PC-3 (cell line): Measurements from ENCODE around the gene XYLT2. TPM values are rescaled to one million over a fixed set of nuclear protein-coding genes. Genes with fewer than 3 reads are reported as not detected.

Experiments
- ATAC-seq: fragments of 200-7000 bp; cut with Tn5 transposase; 2 replicates; pipeline ENCODE4 v1.9.1; 2020; ENCODE audit warnings: mild to moderate bottlenecking, moderate library complexity
- BruUV-seq: library from RNA; stranded (reverse); fragments of 400-500 nt; replicated peaks from 2 replicates; lab custom pipeline; 2021; lab: Mats Ljungman, UMichigan
- CTCF ChIA-PET: fragments of 300-600 bp; sonication (Branson Sonifier 250); formaldehyde crosslinking; loops from one replicate; lab custom pipeline; 2022; ENCODE audit warnings: antibody characterized with exemption; lab: Charles Lee
- POLR2A ChIA-PET: fragments of 300-600 bp; sonication (Branson Sonifier 250); formaldehyde crosslinking; loops from one replicate; lab custom pipeline; 2022; ENCODE audit warnings: antibody characterized with exemption; ENCODE audit not compliant: unreplicated experiment; lab: Charles Lee
- DNase-seq: peaks from one replicate; pipeline ENCODE4 v3.0.0-alpha.2; 2015
- H2AFZ ChIP-seq: fragments of 300-600 bp; sonication (generic); 2 replicates; pipeline ENCODE4 v1.6.0; 2016; ENCODE audit warnings: antibody characterized with exemption, low read length
- H3F3A ChIP-seq: fragments of 300-600 bp; sonication (generic); one replicate; pipeline ENCODE4 v1.6.0; 2017; ENCODE audit warnings: antibody characterized with exemption, low read length, control low read depth, mild to moderate bottlenecking; ENCODE audit not compliant: unreplicated experiment
- H3K27ac ChIP-seq: fragments of 300-600 bp; sonication (generic); 2 replicates; pipeline ENCODE4 v1.5.1; 2016; ENCODE audit warnings: mild to moderate bottlenecking, low read length
- H3K27me3 ChIP-seq: fragments of 300-600 bp; sonication (generic); 2 replicates; pipeline ENCODE4 v1.6.1; 2016; ENCODE audit warnings: low read length, mixed read lengths
- H3K36me3 ChIP-seq: fragments of 300-600 bp; sonication (generic); 2 replicates; pipeline ENCODE4 v1.6.1; 2016; ENCODE audit warnings: low read depth, mixed run types, low read length, mixed read lengths
- H3K4me1 ChIP-seq: fragments of 300-600 bp; sonication (generic); 2 replicates; pipeline ENCODE4 v1.5.1; 2016; ENCODE audit warnings: low read length; ENCODE audit not compliant: insufficient read depth
- H3K4me2 ChIP-seq: fragments of 300-600 bp; sonication (generic); 2 replicates; pipeline ENCODE4 v1.6.0; 2016; ENCODE audit warnings: low read length
- H3K4me3 ChIP-seq: fragments of 300-600 bp; sonication (generic); 2 replicates; pipeline ENCODE4 v1.5.1; 2016; ENCODE audit warnings: mild to moderate bottlenecking, low read length, mixed read lengths
- H3K79me2 ChIP-seq: fragments of 300-600 bp; sonication (generic); 2 replicates; pipeline ENCODE4 v1.6.1; 2017; ENCODE audit warnings: low read length, mixed read lengths
- H3K9ac ChIP-seq: fragments of 300-600 bp; sonication (generic); 2 replicates; pipeline ENCODE4 v1.6.0; 2016; ENCODE audit warnings: mild to moderate bottlenecking, low read length
- H3K9me2 ChIP-seq: fragments of 300-600 bp; sonication (generic); replicated peaks from 2 replicates; pipeline ENCODE4 v1.6.1; 2016; ENCODE audit warnings: mixed run types, low read length, mixed read lengths
- H3K9me3 ChIP-seq: fragments of 300-600 bp; sonication (generic); 2 replicates; pipeline ENCODE4 v1.6.1; 2016; ENCODE audit warnings: low read length, mixed read lengths
- H4K20me1 ChIP-seq: fragments of 300-600 bp; sonication (generic); 2 replicates; pipeline ENCODE4 v1.6.1; 2016; ENCODE audit warnings: low read length, mixed read lengths
- EZH2 ChIP-seq: fragments of 300-600 bp; sonication (generic); IDR thresholded peaks from one replicate; pipeline ENCODE4 v1.6.1; 2017; ENCODE audit warnings: antibody characterized with exemption, mild to moderate bottlenecking, low read length; ENCODE audit not compliant: unreplicated experiment
- EZH2phosphoT487 ChIP-seq: fragments of 300-600 bp; sonication (generic); IDR thresholded peaks from 2 replicates; pipeline ENCODE4 v1.6.1; 2018; ENCODE audit warnings: mild to moderate bottlenecking, antibody characterized with exemption, low read length, borderline replicate concordance
- intact Hi-C: fragments of 100-400 bp; cut with micrococcal nuclease; formaldehyde crosslinking; loops from 2 replicates; pipeline ENCODE4 v1.9.0; 2023
- total RNA-seq: library from RNA; depleted of rRNA; stranded (reverse); fragments of >200 nt; gene quantifications from 2 replicates; pipeline ENCODE4 v1.2.3, GENCODE V29; 2014
- TF ChIP-seq, protein P1 (sequence below): fragments of 300-600 bp; sonication (generic); conservative IDR thresholded peaks from 2 replicates; pipeline ENCODE4 v1.5.1; 2017; ENCODE audit warnings: antibody characterized with exemption, low read depth, mild to moderate bottlenecking, low read length

Gene XYLT2
- total RNA-seq, 1 experiment from 2014 or later = 53.5 TPM

DNA sequence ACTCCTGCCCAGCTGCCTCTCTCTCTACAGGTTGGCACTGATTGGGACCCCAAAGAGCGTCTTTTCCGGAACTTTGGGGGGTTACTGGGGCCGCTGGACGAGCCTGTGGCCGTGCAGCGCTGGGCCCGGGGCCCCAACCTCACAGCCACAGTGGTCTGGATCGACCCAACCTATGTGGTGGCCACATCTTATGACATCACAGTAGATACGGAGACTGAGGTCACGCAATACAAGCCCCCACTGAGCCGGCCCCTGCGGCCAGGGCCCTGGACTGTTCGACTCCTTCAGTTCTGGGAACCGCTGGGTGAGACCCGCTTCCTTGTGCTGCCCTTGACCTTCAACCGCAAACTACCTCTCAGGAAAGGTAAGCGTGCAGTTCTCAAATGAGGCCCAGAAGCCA, 12.3 kb downstream of the XYLT2 start:
- ChIA-PET CTCF (no interaction called here), POLR2A (interaction anchor here (0.6 kb wide), 1 partner anchor 110 kb away, joined by 3 read pairs; no protein-coding TSS in a partner anchor)
- ATAC-seq = no peak

DNA sequence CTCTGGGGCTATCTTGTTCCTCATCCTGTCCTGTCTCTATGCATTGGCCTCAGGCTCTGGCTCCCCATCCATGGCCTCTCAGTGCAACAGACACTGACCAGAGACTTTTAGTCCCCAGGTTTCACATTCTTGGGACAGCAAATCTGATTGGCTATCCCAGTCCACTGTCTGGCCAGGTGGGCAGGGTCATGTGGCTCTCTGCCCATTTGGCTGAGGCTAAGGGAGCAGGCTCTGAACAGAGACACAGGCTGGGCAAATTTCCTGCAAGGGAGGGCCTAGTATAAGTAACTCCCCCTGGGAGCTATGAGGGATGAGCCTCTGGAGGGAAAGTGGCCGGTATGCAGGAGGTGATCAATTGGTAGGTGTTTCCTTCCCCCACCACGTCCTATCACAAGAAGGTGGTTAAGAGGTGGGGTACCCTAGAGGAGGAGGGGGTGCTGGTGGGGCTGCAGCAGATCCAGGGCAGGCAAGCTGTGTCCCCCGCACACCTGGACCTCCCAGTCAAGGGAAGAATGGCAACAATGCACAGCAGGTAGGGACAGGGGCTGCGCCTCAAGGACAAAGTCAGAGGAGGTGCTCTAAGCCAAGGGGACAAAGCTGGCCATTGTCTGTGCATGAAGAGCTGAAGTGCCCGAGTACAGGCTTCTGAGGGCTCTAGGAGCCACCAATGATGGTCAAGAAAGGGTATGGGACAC, 13.2 kb downstream of the XYLT2 start:
- no peaks in the 10 kb centered on the region for H3K4me1 ChIP-seq
- no peak overlapping the region for H3K4me3 ChIP-seq
- ChIA-PET CTCF (interaction anchor here (0.5 kb wide), 1 partner anchor 47 kb away, joined by 4 read pairs; no protein-coding TSS in a partner anchor), POLR2A (no interaction called here)
- H3K79me2 ChIP-seq = no peaks in the 10 kb centered on the region
- ATAC-seq = no peak
- peaks cover 44% of the 10 kb centered on the region for H3K36me3 ChIP-seq
- no peak for DNase-seq
- H3K9me3 ChIP-seq = no peaks in the 10 kb centered on the region
- peaks cover 6% of the 10 kb centered on the region for H3F3A ChIP-seq
- no peak for TF ChIP-seq EZH2phosphoT487
- TF ChIP-seq EZH2 = no peak
- TF ChIP-seq, protein P1, sequence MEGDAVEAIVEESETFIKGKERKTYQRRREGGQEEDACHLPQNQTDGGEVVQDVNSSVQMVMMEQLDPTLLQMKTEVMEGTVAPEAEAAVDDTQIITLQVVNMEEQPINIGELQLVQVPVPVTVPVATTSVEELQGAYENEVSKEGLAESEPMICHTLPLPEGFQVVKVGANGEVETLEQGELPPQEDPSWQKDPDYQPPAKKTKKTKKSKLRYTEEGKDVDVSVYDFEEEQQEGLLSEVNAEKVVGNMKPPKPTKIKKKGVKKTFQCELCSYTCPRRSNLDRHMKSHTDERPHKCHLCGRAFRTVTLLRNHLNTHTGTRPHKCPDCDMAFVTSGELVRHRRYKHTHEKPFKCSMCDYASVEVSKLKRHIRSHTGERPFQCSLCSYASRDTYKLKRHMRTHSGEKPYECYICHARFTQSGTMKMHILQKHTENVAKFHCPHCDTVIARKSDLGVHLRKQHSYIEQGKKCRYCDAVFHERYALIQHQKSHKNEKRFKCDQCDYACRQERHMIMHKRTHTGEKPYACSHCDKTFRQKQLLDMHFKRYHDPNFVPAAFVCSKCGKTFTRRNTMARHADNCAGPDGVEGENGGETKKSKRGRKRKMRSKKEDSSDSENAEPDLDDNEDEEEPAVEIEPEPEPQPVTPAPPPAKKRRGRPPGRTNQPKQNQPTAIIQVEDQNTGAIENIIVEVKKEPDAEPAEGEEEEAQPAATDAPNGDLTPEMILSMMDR = no peak
- BruUV-seq = no TSS peak
- H3K4me2 ChIP-seq = no peak overlapping the region
- H3K9me2 ChIP-seq = no peaks in the 10 kb centered on the region
- H2AFZ ChIP-seq = no peak overlapping the region
- no peaks in the 10 kb centered on the region for H4K20me1 ChIP-seq
- H3K27ac ChIP-seq = no peak overlapping the region
- intact Hi-C loops = no loop called here
- no peak overlapping the region for H3K9ac ChIP-seq
- no peaks in the 10 kb centered on the region for H3K27me3 ChIP-seq

More for the DNA sequence above, 12.3 kb downstream of the XYLT2 start:
- intact Hi-C loops = no loop called here
- no peak overlapping the region for H3K4me3 ChIP-seq
- H3K27ac ChIP-seq = no peak overlapping the region
- no peaks in the 10 kb centered on the region for H3K79me2 ChIP-seq
- no peaks in the 10 kb centered on the region for H3K4me1 ChIP-seq
- TF ChIP-seq EZH2 (no peak), EZH2phosphoT487 (no peak)
- TF ChIP-seq, protein P1 = no peak
- no peaks in the 10 kb centered on the region for H3K9me2 ChIP-seq
- H4K20me1 ChIP-seq = no peaks in the 10 kb centered on the region
- DNase-seq = no peak
- H3K9me3 ChIP-seq = no peaks in the 10 kb centered on the region
- H3K9ac ChIP-seq = no peak overlapping the region
- H3K36me3 ChIP-seq = peaks cover 44% of the 10 kb centered on the region
- H2AFZ ChIP-seq = no peak overlapping the region
- no peak overlapping the region for H3K4me2 ChIP-seq
- peaks cover 6% of the 10 kb centered on the region for H3F3A ChIP-seq
- no peaks in the 10 kb centered on the region for H3K27me3 ChIP-seq
- BruUV-seq = no TSS peak

DNA sequence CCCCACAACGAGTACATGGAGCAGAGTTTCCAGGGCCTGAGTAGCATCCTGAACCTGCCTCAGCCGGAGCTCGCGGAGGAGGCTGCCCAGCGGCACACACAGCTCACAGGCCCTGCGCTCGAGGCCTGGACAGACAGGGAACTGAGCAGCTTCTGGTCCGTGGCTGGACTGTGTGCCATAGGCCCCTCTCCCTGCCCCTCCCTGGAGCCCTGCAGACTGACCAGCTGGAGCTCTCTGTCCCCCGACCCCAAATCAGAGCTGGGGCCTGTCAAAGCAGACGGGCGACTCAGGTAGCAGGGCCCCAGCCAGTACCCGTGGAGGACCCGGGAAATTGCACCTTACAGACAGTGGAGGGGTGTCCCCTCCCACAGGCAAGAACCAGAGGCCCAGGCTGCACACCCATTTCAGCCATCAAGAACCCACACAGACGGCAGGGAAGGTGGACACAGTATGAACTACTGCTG, 14.1 kb downstream of the XYLT2 start:
- CTCF ChIA-PET = interaction anchor here (0.6 kb wide), 4 partner anchors 14 to 84 kb away, joined by 10 to 25 read pairs (median 12); no protein-coding TSS in a partner anchor
- no peak overlapping the region for H2AFZ ChIP-seq
- H3K4me1 ChIP-seq = no peaks in the 10 kb centered on the region
- H3K36me3 ChIP-seq = peaks cover 36% of the 10 kb centered on the region
- H3K4me3 ChIP-seq = no peak overlapping the region
- H3K9ac ChIP-seq = no peak overlapping the region
- no TSS peak for BruUV-seq
- no peaks in the 10 kb centered on the region for H3K9me3 ChIP-seq
- TF ChIP-seq EZH2 (no peak), EZH2phosphoT487 (no peak)
- TF ChIP-seq, protein P1 = no peak
- no peaks in the 10 kb centered on the region for H4K20me1 ChIP-seq
- intact Hi-C loops = no loop called here
- DNase-seq (no peak), ATAC-seq (no peak)
- no peak overlapping the region for H3K27ac ChIP-seq
- no peaks in the 10 kb centered on the region for H3K27me3 ChIP-seq
- H3K79me2 ChIP-seq = no peaks in the 10 kb centered on the region
- POLR2A ChIA-PET = interaction anchor here (0.6 kb wide), 1 partner anchor 83 kb away, joined by 22 read pairs; no protein-coding TSS in a partner anchor
- no peaks in the 10 kb centered on the region for H3K9me2 ChIP-seq
- H3K4me2 ChIP-seq = no peak overlapping the region
- H3F3A ChIP-seq = peaks cover 6% of the 10 kb centered on the region
